Large intestine (tissue), 12 donors: ENCODE results near the gene TTBK1. TPM values are rescaled to one million over a fixed set of nuclear protein-coding genes. Genes with fewer than 3 reads are reported as not detected.

Source experiments
- DNase-seq, 2 donors: peaks; one replicate each; pipeline versions ENCODE4 v3.0.0 to v3.0.0-alpha.2; 2013
- H3K27ac ChIP-seq: one replicate; pipeline ENCODE4 v1.5.1; 2013; ENCODE audit warnings: low read length
- H3K27me3 ChIP-seq: 2 replicates; pipeline ENCODE4 v1.6.1; 2013; ENCODE audit warnings: low read length; ENCODE audit not compliant: control insufficient read depth, insufficient read depth
- H3K36me3 ChIP-seq: 2 replicates; pipeline ENCODE4 v1.6.1; 2013; ENCODE audit warnings: low read length; ENCODE audit not compliant: control insufficient read depth, insufficient read depth
- H3K4me1 ChIP-seq: one replicate; pipeline ENCODE4 v1.6.1; 2013; ENCODE audit warnings: low read length; ENCODE audit not compliant: control insufficient read depth, insufficient read depth
- H3K4me3 ChIP-seq: one replicate; pipeline ENCODE4 v1.5.1; 2013; ENCODE audit warnings: low read length
- H3K9me3 ChIP-seq: one replicate; pipeline ENCODE4 v1.6.1; 2013; ENCODE audit warnings: mild to moderate bottlenecking, low read depth, low read length, moderate library complexity; ENCODE audit not compliant: control insufficient read depth
- WGBS: methylation state at CpG from one replicate; pipeline ENCODE4 v1.1.5; 2013; ENCODE audit warnings: low lambda C conversion rate; ENCODE audit not compliant: insufficient coverage; 5-methylcytosine and 5-hydroxymethylcytosine counted together
- long read RNA-seq, 11 donors: transcript quantifications; one replicate each; lab custom pipeline, GENCODE V29; 2026
- polyA plus RNA-seq: library from polyadenylated mRNA; unstranded; fragments of 120-200 nt; gene quantifications from one replicate; pipeline ENCODE4 v1.2.1, GENCODE V29; 2013

Gene TTBK1
- polyA plus RNA-seq: 3.8 TPM
- long read RNA-seq, donor 1: 0 reads
- long read RNA-seq, donor 2: 0 reads
- long read RNA-seq, donor 3: 0 reads
- long read RNA-seq, donor 4: 0 reads
- long read RNA-seq, donor 5: 0 reads
- long read RNA-seq, donor 6: 0 reads
- long read RNA-seq, donor 7: 0 reads
- long read RNA-seq, donor 8: 0 reads
- long read RNA-seq, donor 9: 0 reads
- long read RNA-seq, donor 10: 0 reads
- long read RNA-seq, donor 11: 0 reads

GRCh38 chr6:43242908-43243663, at the start of gene TTBK1:
Gene TTBK1, plus strand, starts transcription at chr6:43243481. Its CDS starts 3,180 bp downstream, at chr6:43246661.
- Histone ChIP-seq H3K27ac (no peak within 1 kb of the TSS), H3K4me1 (peaks cover 10% of the 10 kb centered on the region), H3K36me3 (no peaks in the 10 kb centered on the region), H3K9me3 (no peaks in the 10 kb centered on the region), H3K4me3 (peak within 1 kb of the TSS; percentile 10), H3K27me3 (peaks cover 63% of the 10 kb centered on the region)
- no peak for DNase-seq
- 67% methylated on average over 4 of the region's 47 CpGs for WGBS

GRCh38 chr6:43193929-43194328, 49.4 kb upstream of the TTBK1 start:
- Histone ChIP-seq H3K4me3 (no peak overlapping the region), H3K4me1 (peaks cover 10% of the 10 kb centered on the region), H3K36me3 (peaks cover 49% of the 10 kb centered on the region), H3K9me3 (no peaks in the 10 kb centered on the region), H3K27ac (no peak overlapping the region), H3K27me3 (no peaks in the 10 kb centered on the region)
- WGBS: 83% methylated on average over 2 of the region's 5 CpGs
- DNase-seq: no peak

GRCh38 chr6:43196337-43196736, 46.9 kb upstream of the TTBK1 start:
- Histone ChIP-seq H3K36me3 (peaks cover 68% of the 10 kb centered on the region), H3K4me3 (no peak overlapping the region), H3K9me3 (no peaks in the 10 kb centered on the region), H3K27me3 (no peaks in the 10 kb centered on the region), H3K27ac (no peak overlapping the region), H3K4me1 (no peaks in the 10 kb centered on the region)
- DNase-seq: no peak
- 40% methylated on average over 1 of the region's 5 CpGs for WGBS

- WGBS: no CpG with 5 or more reads among the region's 6 CpGs
- Histone ChIP-seq H3K4me1 (peaks cover under 1% of the 10 kb centered on the region), H3K9me3 (no peaks in the 10 kb centered on the region), H3K36me3 (peaks cover 56% of the 10 kb centered on the region), H3K27me3 (no peaks in the 10 kb centered on the region), H3K4me3 (no peak overlapping the region), H3K27ac (no peak overlapping the region)
- DNase-seq: no peak
Observed at GRCh38 chr6:43199912-43200311, 43.4 kb upstream of the TTBK1 start.

- Histone ChIP-seq H3K36me3 (peaks cover 58% of the 10 kb centered on the region), H3K27ac (no peak overlapping the region), H3K9me3 (no peaks in the 10 kb centered on the region), H3K27me3 (no peaks in the 10 kb centered on the region), H3K4me3 (no peak overlapping the region), H3K4me1 (peaks cover 7% of the 10 kb centered on the region)
- no CpG with 5 or more reads among the region's 6 CpGs for WGBS
- DNase-seq: no peak
Observed at GRCh38 chr6:43200541-43200940, 42.7 kb upstream of the TTBK1 start.

GRCh38 chr6:43202451-43202850, 40.8 kb upstream of the TTBK1 start:
- Histone ChIP-seq H3K27me3 (no peaks in the 10 kb centered on the region), H3K36me3 (peaks cover 51% of the 10 kb centered on the region), H3K4me3 (no peak overlapping the region), H3K9me3 (no peaks in the 10 kb centered on the region), H3K4me1 (peaks cover 7% of the 10 kb centered on the region), H3K27ac (no peak overlapping the region)
- no CpG with 5 or more reads among the region's 5 CpGs for WGBS
- DNase-seq: no peak

- H3K36me3 ChIP-seq: peaks cover 47% of the 10 kb centered on the region
- no CpG with 5 or more reads among the region's 17 CpGs for WGBS
- no peak for DNase-seq
- H3K27ac ChIP-seq: no peak overlapping the region
- no peak overlapping the region for H3K4me3 ChIP-seq
- peaks cover 7% of the 10 kb centered on the region for H3K4me1 ChIP-seq
- H3K27me3 ChIP-seq: no peaks in the 10 kb centered on the region
- H3K9me3 ChIP-seq: no peaks in the 10 kb centered on the region
Observed at GRCh38 chr6:43203029-43203717, 40.1 kb upstream of the TTBK1 start.

- Histone ChIP-seq H3K36me3 (peaks cover 42% of the 10 kb centered on the region), H3K4me1 (peaks cover 7% of the 10 kb centered on the region), H3K9me3 (no peaks in the 10 kb centered on the region), H3K4me3 (no peak overlapping the region), H3K27me3 (no peaks in the 10 kb centered on the region), H3K27ac (no peak overlapping the region)
- no peak for DNase-seq
- WGBS: no CpG with 5 or more reads among the region's 8 CpGs
Observed at GRCh38 chr6:43203718-43204095, 39.6 kb upstream of the TTBK1 start.

GRCh38 chr6:43204271-43205105, 38.8 kb upstream of the TTBK1 start:
- Histone ChIP-seq H3K27me3 (no peaks in the 10 kb centered on the region), H3K4me3 (no peak overlapping the region), H3K9me3 (no peaks in the 10 kb centered on the region), H3K36me3 (peaks cover 37% of the 10 kb centered on the region), H3K27ac (peak overlapping the region; percentile 37), H3K4me1 (peaks cover 7% of the 10 kb centered on the region)
- WGBS: no CpG with 5 or more reads among the region's 23 CpGs
- no peak for DNase-seq

- no peak overlapping the region for H3K4me3 ChIP-seq
- H3K36me3 ChIP-seq: peaks cover 25% of the 10 kb centered on the region
- no peaks in the 10 kb centered on the region for H3K9me3 ChIP-seq
- peaks cover 7% of the 10 kb centered on the region for H3K4me1 ChIP-seq
- 94% methylated on average over 3 of the region's 10 CpGs for WGBS
- no peak overlapping the region for H3K27ac ChIP-seq
- H3K27me3 ChIP-seq: no peaks in the 10 kb centered on the region
- no peak for DNase-seq
Observed at GRCh38 chr6:43205849-43206248, 37.4 kb upstream of the TTBK1 start.
